MM.1S (cell line): ENCODE data around the gene TAF5.

Experiments
- CTCF ChIP-seq: fragments of 300-600 bp; sonication (generic); IDR thresholded peaks from 2 replicates; pipeline ENCODE4 v1.5.1; 2016; ENCODE audit warnings: antibody characterized with exemption, low read length, mixed read lengths
- EZH2 ChIP-seq: fragments of 300-600 bp; sonication (generic); optimal IDR thresholded peaks from 2 replicates; pipeline ENCODE3; 2017; ENCODE audit warnings: low read depth, mild to moderate bottlenecking, antibody characterized with exemption, low read length, mixed read lengths

GRCh38 chr10:103327906-103328305 lies 39.9 kb upstream of the TAF5 start:
- TF ChIP-seq CTCF (no peak), EZH2 (no peak)
